Left renal cortex interstitium (tissue), 4 donors: Measurements from ENCODE around the gene FUT1. TPM values are rescaled to one million over a fixed set of nuclear protein-coding genes. Genes with fewer than 3 reads are reported as not detected.
"Not testable (repeated sequence)": the region's sequence is repeated elsewhere in the genome, so short reads cannot be mapped to it uniquely, and the experiment has no call there.

Source experiments
- DNase-seq, 4 donors: peaks; one replicate each; pipeline ENCODE4 v3.0.0-alpha.2; 2013; ENCODE audit warnings: low read depth in 4 of 4, low spot score in 2 of 4, missing footprints in 1 of 4
- polyA plus RNA-seq, 4 donors: library from polyadenylated mRNA; unstranded; fragments of 120-200 nt; gene quantifications; one replicate each; pipeline ENCODE4 v1.2.1, GENCODE V29; 2013; ENCODE audit not compliant: insufficient read length in 4 of 4

FUT1 gene
- polyA plus RNA-seq, 4 donors, result 3.0 to 3.8 (median 3.4) TPM

DNA sequence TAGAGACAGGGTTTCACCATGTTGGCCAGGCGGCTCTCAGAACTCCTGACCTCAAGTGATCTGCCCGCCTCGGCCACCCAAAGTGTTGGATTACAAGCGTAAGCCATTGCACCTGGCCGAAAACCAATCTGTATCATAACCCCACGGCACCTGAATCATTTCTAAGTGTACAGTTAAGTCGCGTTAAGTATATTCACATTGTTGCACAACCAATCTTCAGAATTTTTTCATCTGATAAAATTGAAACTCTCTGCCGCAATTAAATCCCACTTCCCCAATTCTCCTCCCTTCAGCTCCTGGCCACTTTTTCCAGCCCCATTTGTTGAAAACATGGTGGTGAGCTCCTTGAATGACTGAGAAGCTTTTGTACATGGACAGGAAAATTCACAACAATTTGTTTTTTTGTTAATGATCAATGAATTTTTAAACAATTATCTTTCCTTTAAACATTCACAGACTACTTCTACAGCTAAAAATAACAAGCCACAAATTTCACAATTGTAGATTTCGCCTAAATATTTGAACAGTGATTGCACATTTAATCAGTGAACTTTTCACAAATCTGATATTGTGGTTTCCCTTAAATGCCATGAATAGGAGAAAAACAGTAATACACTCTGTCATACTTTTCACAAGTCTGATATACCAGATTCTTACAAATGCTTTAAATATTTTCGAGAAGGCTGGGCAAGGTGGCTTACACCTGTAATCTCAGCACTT is 16.7 kb upstream of the FUT1 start:
- no peak for DNase-seq

DNA sequence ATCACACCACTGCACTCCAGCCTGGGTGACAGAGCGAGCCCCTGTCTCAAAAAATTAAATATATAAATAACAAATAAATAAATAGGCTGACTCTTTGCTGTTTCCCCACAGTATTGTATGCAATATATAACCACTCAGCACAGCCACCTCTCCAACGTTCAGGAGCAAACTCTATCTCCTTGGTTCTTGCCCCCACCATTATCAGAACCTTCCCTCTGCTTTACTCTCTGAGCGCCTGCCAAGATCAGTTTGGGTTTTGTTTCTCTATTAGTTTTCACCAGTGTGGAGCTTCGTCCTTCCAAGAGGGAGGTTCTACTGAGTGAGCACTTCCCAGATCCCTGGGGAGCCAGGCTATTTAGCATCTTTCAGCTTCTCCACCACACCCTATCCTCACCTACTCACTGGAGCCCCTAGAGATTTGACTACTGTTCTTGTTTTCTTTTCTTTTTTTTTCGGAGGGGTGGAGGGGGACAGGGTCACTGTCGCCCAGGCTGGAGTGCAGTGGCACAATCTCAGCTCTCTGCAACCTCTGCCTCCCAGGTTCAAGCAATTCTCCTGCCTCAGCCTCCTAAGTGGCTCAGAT is 15.8 kb upstream of the FUT1 start:
- DNase-seq, result not testable (repeated sequence)

DNA sequence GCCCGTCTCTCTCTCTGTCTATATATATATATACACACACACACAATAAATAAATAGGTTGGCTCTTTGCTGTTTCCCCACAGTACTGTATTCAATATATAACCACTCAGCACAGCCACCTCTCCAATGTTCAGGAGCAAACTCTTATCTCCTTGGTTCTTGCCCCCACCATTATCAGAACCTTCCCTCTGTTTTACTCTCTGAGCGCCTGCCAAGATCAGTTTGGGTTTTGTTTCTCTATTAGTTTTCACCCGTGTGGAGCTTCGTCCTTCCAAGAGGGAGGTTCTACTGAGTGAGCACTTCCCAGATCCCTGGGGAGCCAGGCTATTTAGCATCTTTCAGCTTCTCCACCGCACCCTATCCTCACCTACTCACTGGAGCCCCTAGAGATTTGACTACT is 13.4 kb upstream of the FUT1 start:
- DNase-seq, result not testable (repeated sequence)

DNA sequence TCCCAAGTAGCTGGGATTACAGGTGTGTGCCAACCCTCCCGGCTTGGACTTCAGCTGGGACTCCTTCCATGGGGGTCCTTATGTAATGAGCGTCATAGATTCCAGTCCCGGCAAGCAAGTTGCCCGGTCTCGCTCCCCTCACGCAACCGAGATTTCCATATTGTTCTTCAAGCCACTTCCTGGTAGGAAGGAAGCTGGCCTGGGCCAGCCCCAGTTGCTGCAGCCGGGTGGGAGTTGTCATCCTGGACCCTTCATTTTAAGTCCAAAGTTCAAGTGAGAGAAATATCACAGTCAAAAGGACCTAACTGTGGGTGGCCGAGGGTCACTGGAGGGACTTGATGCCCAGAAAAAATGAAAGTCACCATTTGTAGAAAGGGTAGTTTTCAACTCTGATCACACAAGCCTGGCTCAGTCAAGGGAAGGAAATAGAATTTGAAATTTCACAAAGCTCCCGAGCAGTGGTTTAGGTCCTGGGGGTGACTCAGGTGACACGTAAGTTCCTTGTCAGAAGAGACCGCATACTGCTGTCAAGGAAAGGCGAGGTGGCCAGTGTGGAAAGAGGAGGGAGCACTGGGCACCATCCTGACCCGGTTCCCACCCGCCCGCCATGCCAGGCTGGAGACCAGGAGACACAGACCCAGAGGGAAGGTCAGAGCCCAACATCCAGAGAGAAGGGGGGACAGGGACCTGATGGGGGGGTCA is 8.2 kb upstream of the FUT1 start:
- DNase-seq, result no peak

DNA sequence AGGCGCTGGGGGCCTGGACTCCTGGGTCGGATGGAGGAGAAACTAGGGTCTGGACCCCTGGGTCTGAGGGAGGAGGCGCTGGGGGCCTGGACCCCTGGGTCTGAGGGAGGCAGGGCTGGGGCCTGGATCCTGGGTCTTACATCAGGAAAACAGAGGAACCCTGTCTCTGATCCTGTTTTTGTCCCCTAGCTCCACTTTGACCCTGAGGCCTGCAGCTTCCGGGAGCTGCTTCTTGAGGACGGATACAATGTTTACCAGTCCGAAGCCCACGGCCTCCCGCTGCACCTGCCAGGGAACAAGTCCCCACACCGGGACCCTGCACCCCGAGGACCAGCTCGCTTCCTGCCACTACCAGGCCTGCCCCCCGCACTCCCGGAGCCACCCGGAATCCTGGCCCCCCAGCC is 5.3 kb upstream of the FUT1 start:
- DNase-seq, result no peak

DNA sequence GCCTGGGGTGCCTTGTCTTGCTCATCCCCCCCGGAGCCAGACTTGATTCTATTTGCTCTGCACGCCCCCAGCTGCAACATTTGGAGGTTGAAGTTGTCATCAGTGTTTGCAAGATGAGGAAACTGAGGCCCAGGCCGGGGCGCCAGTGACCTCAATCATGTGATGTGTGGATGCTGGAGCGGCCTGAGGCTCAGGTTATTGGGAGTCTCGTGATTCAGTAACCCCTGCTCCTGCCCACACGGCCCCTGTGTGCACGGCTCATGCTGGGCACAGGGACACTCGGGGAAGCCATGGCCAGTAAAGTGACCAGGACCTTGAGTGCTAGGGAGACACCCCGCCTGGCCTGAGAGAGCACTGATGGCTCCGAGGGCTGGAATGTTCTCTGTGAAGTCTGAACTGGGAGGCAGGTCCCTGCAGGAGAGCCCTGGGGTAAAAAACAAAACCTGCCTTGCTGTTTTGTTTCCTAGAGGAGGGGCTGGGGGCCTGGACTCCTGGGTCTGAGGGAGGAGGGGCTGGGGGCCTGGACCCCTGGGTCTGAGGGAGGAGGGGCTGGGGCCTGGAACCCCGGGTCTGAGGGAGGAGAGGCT is 4.7 kb upstream of the FUT1 start:
- no peak for DNase-seq

DNA sequence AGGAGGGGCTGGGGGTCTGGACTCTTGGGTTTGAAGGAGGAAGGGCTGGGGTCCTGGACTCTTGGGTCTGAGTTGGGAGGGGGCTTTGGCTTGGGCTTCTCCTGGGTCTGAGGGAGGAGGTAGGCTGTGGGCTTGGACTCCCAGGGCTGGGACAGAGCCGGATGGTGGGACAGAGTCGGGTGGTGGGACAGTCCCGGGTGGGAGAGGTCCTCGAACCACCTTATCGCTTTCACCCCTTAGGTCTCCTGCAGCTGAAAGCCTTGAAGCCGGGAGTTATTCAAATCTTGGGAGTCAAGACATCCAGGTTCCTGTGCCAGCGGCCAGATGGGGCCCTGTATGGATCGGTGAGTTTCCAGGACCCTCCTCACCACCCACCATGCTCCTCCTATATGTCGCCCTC is 4.2 kb upstream of the FUT1 start:
- DNase-seq, result no peak

DNA sequence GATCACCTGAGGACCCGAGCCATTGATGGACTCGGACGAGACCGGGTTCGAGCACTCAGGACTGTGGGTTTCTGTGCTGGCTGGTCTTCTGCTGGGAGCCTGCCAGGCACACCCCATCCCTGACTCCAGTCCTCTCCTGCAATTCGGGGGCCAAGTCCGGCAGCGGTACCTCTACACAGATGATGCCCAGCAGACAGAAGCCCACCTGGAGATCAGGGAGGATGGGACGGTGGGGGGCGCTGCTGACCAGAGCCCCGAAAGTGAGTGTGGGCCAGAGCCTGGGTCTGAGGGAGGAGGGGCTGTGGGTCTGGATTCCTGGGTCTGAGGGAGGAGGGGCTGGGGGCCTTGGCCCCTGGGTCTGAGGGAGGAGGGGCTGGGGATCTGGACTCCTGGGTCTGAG is 3.8 kb upstream of the FUT1 start:
- DNase-seq, result no peak

DNA sequence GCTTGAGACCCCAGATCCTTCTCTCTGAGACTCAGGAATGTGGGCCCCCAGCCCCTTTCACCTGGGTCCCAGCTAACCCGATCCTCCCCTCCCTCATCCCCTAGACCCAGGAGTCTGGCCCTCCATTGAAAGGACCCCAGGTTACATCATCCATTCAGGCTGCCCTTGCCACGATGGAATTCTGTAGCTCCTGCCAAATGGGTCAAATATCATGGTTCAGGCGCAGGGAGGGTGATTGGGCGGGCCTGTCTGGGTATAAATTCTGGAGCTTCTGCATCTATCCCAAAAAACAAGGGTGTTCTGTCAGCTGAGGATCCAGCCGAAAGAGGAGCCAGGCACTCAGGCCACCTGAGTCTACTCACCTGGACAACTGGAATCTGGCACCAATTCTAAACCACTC is 3.3 kb upstream of the FUT1 start:
- no peak for DNase-seq

DNA sequence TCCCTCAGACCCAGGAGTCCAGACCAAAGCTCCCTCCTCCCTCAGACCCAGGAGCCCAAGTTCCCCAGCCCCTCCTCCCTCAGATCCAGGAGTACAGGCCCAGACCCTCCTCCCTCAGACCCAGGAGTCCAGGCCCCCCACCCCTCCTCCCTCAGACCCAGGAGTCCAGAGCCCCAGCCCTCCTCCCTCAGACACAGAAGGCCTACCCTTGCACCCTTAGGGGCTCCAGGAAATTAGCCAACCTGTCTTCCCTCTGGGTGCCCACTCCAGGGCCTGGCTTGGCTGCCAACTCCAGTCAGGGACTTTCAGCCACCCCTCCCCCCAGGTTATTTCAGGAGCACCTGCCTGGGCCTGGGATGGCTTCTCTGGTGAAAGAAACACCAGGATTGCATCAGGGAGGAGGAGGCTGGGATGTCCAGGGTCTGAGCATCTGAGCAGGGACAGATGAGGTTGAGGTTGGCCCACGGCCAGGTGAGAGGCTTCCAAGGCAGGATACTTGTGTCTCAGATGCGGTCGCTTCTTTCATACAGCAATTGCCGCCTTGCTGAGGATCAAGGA is 2.7 kb upstream of the FUT1 start, which contains the start of gene FGF21:
Gene FGF21 (plus strand): TSS at position 441 of the 558 bp plus-strand sequence. CDS start 713 bp downstream, outside the sequence.
- DNase-seq, result no peak

DNA sequence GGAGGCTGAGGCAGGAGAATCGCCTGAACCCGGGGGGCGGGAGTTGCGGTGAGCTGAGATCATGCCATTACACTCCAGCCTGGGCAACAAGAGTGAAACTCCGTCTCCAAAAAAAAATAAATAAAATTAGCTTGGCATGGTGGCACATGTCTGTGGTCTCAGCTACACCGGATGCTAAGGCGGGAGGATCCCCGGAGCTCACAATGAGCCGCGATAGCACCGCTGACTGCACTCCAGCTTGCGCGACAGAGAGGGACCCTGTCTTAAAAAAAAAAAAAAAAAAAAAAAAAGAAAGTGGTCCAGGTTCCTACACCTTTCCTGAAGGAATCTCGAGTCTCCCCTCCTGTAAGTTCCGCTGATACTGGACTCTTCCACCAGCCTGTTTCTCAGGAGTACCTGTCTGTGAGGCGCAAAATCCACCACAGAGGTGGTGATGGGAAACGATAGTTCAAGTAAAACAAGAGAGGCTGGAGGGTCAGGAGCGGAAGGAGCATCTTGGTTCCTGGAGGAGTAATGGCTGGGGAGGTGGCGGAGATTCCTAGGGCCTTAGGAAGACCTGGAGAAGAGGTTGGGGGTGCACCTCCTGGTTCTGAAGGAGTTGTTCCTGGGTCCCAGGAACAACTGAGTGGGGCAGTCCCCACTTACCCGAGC is 471 bp downstream of the FUT1 start:
- no peak for DNase-seq

DNA sequence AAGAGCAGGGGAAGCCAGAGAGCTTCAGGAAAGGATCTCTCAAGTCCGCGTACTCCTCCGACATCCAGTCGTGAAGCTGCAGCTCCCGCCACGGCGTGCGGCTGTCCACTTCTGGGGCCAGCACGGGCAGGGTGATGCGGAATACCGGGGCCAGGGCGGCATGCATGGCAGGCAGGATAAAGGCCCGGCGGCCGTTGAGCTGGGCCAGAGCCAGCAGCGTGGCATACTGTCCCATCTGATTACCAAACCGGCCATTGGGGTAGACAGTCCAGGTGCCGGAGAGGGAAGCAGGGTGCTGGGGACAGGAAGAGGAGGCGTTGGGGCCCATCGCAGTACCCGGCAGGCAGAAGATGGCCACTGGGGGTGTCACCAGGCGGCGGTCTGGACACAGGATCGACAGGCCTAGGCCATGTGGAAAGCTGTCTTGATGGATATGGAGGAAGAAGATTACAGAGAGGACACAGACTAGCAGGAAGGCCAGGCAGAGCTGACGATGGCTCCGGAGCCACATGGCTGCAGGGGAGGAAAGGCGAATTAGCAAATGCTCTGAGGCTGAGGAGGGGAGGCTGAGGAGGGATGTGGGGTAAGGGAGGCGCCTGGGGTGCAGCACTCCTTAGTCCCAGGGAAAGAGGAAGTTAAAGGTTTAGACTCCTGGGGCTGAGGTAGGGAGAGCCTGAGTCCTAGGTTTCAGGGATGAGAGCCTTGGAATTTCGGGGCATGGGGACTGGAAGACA is 1.5 kb downstream of the FUT1 start:
- DNase-seq, result no peak

DNA sequence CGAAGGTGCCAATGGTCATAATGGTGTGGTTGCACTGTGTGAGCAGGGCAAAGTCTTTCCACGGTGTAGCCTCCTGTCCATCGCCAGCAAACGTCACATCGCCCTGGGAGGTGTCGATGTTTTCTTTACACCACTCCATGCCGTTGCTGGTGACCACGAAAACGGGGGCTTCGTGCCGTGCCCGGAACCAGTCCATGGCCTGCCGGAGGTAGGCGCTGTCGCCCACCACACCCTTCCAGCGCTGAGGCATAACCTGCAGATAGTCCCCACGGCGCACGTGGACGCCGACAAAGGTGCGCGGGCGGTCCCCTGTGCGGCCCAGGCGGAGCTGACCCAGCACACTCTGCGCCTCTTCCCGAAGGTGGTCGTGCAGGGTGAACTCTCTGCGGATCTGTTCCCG is 2.1 kb downstream of the FUT1 start:
- no peak for DNase-seq

DNA sequence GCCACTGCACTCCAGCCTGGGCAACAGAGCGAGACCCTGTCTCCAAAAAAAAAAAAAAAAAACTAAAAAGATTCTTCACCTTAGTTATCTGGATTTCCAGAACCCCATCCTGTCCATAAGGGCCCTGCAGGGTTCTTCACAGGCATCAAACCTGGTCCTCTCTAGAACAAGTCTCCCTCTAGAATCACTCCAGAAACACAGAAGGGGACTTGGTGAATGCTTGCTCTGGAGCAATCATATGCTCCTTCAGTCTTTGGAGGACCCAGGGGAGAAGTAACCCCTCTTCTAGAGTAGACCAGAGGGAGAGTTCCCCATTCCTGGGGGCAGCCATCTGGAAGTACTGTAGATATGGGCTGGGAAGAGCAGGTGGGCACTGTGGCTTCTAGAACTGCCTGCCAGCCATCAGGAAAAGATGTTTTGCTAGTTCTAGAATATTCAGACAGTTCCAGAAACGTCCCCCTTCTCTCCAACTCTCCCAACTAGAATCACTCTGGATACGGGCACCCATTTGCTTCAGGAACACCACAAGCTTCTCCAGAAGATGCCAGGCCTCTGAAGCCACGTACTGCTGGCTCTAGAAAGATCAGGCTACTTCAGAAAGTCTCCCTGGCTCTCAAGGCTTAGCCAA is 2.8 kb downstream of the FUT1 start:
- DNase-seq, result no peak

DNA sequence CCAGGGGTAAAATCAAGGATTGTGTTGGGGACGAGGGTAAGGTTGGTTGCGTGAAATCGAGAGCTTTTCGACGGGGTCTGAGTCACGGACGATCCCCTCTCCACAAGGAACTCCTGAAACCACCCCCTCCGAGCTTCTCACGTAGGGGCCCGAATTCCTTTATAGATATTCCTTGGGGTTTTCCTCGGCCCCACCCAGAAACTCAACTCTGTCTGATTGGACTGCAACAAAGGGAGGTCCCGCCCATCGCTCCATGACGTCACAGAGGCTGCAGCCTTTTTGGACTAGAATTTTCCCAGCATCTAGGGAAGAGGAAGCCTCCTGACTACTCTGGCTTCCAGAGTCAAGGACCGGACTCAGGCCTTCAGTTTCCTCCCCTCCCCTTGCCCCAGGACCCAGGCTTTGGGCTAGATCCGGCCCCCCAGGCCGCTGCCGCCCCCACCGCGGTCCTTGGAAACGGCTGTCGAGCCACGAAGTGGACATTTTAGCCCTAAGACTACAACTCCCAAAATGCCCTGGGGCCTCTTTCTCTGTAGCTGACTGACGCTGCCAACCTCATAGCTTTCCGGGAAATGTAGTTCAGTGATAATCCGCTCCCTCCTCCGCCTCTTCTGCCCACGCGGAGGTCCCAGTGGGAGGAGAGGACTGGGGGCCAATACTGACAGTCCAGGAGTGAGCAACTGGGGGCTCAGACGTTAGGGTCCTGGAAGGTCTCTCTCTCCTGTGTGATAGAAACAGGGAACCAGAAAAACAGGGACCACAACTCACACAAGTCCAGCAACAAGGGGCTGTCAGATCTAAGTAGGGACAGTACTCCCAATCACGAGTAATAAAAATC is 5.5 kb downstream of the FUT1 start, which contains the start of gene IZUMO1:
Gene IZUMO1 (minus strand): TSS at position 172 of the 838 bp plus-strand sequence. CDS start 1,050 bp downstream, outside the sequence.
- peak in 3 of 4 donors; percentile 74 to 86 (median 81) for DNase-seq

DNA sequence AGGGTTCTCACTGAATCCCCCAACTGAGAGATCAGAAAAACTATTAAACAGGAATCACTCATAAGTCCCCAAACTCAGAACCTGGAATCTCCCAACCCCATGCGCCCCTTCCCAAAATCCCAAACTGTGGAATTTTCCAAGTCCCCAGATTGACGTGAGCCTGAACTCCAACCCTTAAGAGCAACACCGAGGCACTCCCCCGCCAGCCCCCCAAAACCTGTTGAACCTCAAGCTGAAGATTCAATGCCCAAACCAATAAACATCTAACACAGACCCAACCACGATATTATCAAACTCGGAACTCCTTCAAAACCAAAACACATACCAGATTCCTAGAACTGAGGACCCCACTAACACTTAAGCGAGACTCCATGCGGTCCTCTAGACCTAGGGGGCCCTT is 6.3 kb downstream of the FUT1 start:
- no peak for DNase-seq

DNA sequence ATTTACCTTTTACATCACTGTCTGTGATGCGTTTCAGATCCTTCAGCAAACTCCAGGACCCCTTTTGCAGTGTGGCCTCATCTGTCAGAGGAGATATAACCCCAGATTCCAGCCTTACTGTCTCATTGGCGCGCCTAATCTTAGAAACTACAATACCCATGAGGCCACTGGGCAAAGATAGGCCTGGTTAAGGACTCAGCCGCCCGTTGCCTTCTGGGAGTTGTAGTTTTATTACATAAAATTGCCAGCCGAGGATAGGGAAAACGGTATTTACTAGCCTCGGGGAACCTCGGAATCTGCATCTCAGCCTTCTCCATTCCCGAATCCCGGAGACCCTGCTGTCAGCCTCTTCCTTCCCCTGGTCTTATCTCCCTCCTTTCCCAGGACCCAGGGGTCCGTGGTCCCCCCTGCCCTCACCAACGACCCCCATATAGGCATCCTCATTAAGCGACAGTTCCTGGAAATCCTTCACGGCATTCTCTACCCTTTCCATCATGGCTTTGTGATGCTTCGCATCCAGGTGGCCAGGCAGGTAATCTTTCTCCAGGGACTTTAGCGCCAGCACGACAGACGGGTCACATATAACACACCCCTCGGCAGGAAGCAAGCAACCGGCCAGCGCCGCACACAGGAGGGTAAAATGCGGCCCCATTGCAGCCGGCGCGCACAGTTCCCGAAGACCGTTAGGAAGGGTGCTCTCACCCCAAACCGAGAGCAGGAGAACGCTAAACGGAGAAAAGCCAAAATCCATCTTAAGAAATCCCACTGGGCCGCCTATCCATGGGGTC is 7.0 kb downstream of the FUT1 start:
- no peak for DNase-seq

DNA sequence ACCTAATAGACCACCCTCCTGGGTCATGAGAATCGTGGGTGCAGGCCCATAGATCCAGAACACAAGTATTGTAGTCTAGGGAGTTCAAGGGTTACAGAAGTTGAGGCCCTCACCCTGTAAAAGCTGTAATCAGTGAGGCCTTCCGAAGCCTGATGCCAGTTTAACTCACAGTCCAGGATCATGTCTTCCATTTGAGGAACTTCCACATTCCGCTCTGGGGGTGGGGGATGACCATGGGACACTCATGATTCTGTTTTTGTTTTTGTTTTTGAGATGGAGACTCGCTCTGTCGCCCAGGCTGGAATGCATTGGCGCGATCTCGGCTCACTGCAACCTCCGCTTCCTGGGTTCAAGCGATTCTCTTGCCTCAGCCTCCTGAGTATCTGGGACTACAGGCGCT is 10.3 kb downstream of the FUT1 start:
- no peak for DNase-seq
